A549 (cell line): ENCODE results near the gene EPS8L3. TPM values are rescaled to one million over a fixed set of nuclear protein-coding genes. Genes with fewer than 3 reads are reported as not detected.

Experiments used
- ATAC-seq, 2 experiments: fragments of 200-7000 bp in 1 of 2; fragments of >200 bp in 1 of 2; cut with Nextera tagmentation in 1 of 2; cut with Tn5 transposase in 1 of 2; 3 replicates each; pipeline versions ENCODE4 v1.8.0 to v1.9.1; 2018 to 2020; ENCODE audit warnings: mild to moderate bottlenecking in 1 of 2, moderate library complexity in 1 of 2
- CTCF ChIA-PET: fragments of 300-600 bp; sonication (Branson Sonifier 250); formaldehyde crosslinking; extraction: SDS; loops from one replicate; lab custom pipeline; 2021; ENCODE audit warnings: antibody characterized with exemption, inconsistent platforms; lab: Yijun Ruan, JAX
- POLR2A ChIA-PET: fragments of 350-600 bp; formaldehyde crosslinking; extraction: SDS; loops from one replicate; lab custom pipeline; 2021; ENCODE audit warnings: antibody characterized with exemption, inconsistent platforms; lab: Yijun Ruan, JAX
- DNase-seq, 2 experiments: peaks; one replicate each; pipeline versions ENCODE4 v3.0.0 to v3.0.0-alpha.2; 2011 to 2016; ENCODE audit warnings: low read depth in 1 of 2, low spot score in 1 of 2
- FAIRE-seq: peaks from 2 replicates; lab custom pipeline; 2011; peaks lifted over from hg19 to GRCh38; lab: Jason Lieb, UNC
- H3K27ac ChIP-seq, 2 experiments: fragments of >200 bp; sonication (Bioruptor Twin); formaldehyde crosslinking; 3 replicates each; pipeline ENCODE4 v1.5.1; 2016 to 2017
- H3K4me1 ChIP-seq: fragments of >200 bp; sonication (Bioruptor Twin); formaldehyde crosslinking; 3 replicates; pipeline ENCODE4 v1.6.1; 2016
- H3K4me2 ChIP-seq: fragments of >200 bp; sonication (Bioruptor Twin); formaldehyde crosslinking; 3 replicates; pipeline ENCODE4 v1.6.1; 2016
- H3K4me3 ChIP-seq: fragments of >200 bp; sonication (Bioruptor Twin); formaldehyde crosslinking; 3 replicates; pipeline ENCODE4 v1.5.1; 2016
- H3K9me3 ChIP-seq: fragments of >200 bp; sonication (Bioruptor Twin); formaldehyde crosslinking; 3 replicates; pipeline ENCODE4 v1.6.1; 2016
- CHD4 ChIP-seq: fragments of 200-600 bp; sonication (generic); IDR thresholded peaks from 2 replicates; pipeline ENCODE4 v1.6.1; 2016; ENCODE audit warnings: antibody characterized with exemption, mild to moderate bottlenecking, borderline replicate concordance
- EHMT2 ChIP-seq: fragments of 200-600 bp; sonication (generic); IDR thresholded peaks from 2 replicates; pipeline ENCODE4 v1.6.1; 2016; ENCODE audit warnings: antibody characterized with exemption, low read depth, mild to moderate bottlenecking, moderate library complexity
- FOSL2 ChIP-seq, 2 experiments: fragments of 450-650 bp in 1 of 2; fragments of >200 bp in 1 of 2; sonication (Bioruptor Twin) in 1 of 2; formaldehyde crosslinking; IDR thresholded peaks; 2 replicates each; pipeline versions ENCODE4 v1.5.0 to v1.6.1; 2016 to 2020; ENCODE audit warnings: mild to moderate bottlenecking in 1 of 2, moderate library complexity in 1 of 2
- FOXS1 ChIP-seq: fragments of 250-450 bp; sonication (Bioruptor Pico); IDR thresholded peaks from 2 replicates; pipeline ENCODE4 v1.5.0; 2020; ENCODE audit warnings: mild to moderate bottlenecking, moderate library complexity
- HEYL ChIP-seq: fragments of 250-450 bp; sonication (Bioruptor Pico); IDR thresholded peaks from 2 replicates; pipeline ENCODE4 v1.8.0; 2021; ENCODE audit warnings: mild to moderate bottlenecking, moderate library complexity
- HOXB13 ChIP-seq: fragments of 250-450 bp; sonication (Bioruptor Pico); IDR thresholded peaks from 2 replicates; pipeline ENCODE4 v1.5.0; 2020; ENCODE audit warnings: low read depth, mild to moderate bottlenecking, moderate library complexity
- HOXB5 ChIP-seq: fragments of 250-450 bp; sonication (Bioruptor Pico); IDR thresholded peaks from 2 replicates; pipeline ENCODE4 v1.5.0; 2020; ENCODE audit warnings: mild to moderate bottlenecking, moderate library complexity
- JUNB ChIP-seq: fragments of >200 bp; sonication (Bioruptor Twin); formaldehyde crosslinking; IDR thresholded peaks from 2 replicates; pipeline ENCODE4 v1.6.1; 2016
- MAFK ChIP-seq: fragments of 450-650 bp; IDR thresholded peaks from 2 replicates; pipeline ENCODE4 v1.6.1; 2014; ENCODE audit not compliant: partially characterized antibody
- MAZ ChIP-seq: fragments of 150-350 bp; IDR thresholded peaks from 2 replicates; pipeline ENCODE4 v1.6.1; 2014; ENCODE audit warnings: antibody characterized with exemption, low read depth, low read length, borderline replicate concordance
- MYC ChIP-seq: IDR thresholded peaks from 2 replicates; pipeline ENCODE4 v1.6.1; 2012; ENCODE audit warnings: mild to moderate bottlenecking, inconsistent platforms, low read length, improper control_type of control experiment, borderline replicate concordance
- NPAS2 ChIP-seq: fragments of 250-450 bp; sonication (Bioruptor Pico); IDR thresholded peaks from 2 replicates; pipeline ENCODE4 v1.8.0; 2022; ENCODE audit warnings: mild to moderate bottlenecking, moderate library complexity, borderline replicate concordance
- POLR2A ChIP-seq: IDR thresholded peaks from 2 replicates; pipeline ENCODE4 v1.6.1; 2012; ENCODE audit warnings: mild to moderate bottlenecking, low read length
- POLR2AphosphoS2 ChIP-seq: conservative IDR thresholded peaks from 2 replicates; pipeline ENCODE4 v1.6.1; 2012; ENCODE audit warnings: low read length, improper control_type of control experiment, inconsistent platforms
- RARB ChIP-seq: fragments of 250-450 bp; sonication (Bioruptor Pico); IDR thresholded peaks from 2 replicates; pipeline ENCODE4 v1.8.0; 2021; ENCODE audit warnings: mild to moderate bottlenecking, moderate library complexity
- RFX5 ChIP-seq: fragments of 450-650 bp; IDR thresholded peaks from 2 replicates; pipeline ENCODE4 v1.7.1; 2014; ENCODE audit warnings: antibody characterized with exemption, mild to moderate bottlenecking, moderate library complexity
- SMC3 ChIP-seq: fragments of >200 bp; sonication (Bioruptor Twin); formaldehyde crosslinking; IDR thresholded peaks from 3 replicates; pipeline ENCODE4 v1.6.1; 2018; ENCODE audit warnings: inconsistent platforms
- SREBF2 ChIP-seq: fragments of 450-650 bp; IDR thresholded peaks from 2 replicates; pipeline ENCODE4 v1.6.1; 2014; ENCODE audit warnings: mild to moderate bottlenecking, moderate library complexity
- TFCP2L1 ChIP-seq: fragments of 250-450 bp; sonication (Bioruptor Pico); IDR thresholded peaks from 2 replicates; pipeline ENCODE4 v1.5.0; 2021; ENCODE audit warnings: mild to moderate bottlenecking
- TP53 ChIP-seq: fragments of 250-450 bp; sonication (Bioruptor Pico); IDR thresholded peaks from 2 replicates; pipeline ENCODE4 v1.5.0; 2021; ENCODE audit warnings: mild to moderate bottlenecking, moderate library complexity
- ZNF302 ChIP-seq: fragments of 250-450 bp; sonication (Bioruptor Pico); IDR thresholded peaks from 2 replicates; pipeline ENCODE4 v1.9.0; 2021; ENCODE audit warnings: inconsistent platforms, mild to moderate bottlenecking, moderate library complexity
- ZSCAN20 ChIP-seq: fragments of 250-450 bp; sonication (Bioruptor Pico); IDR thresholded peaks from 2 replicates; pipeline ENCODE4 v1.8.0; 2022; ENCODE audit warnings: mild to moderate bottlenecking, moderate library complexity
- WGBS: methylation state at CpG from one replicate; pipeline ENCODE4 v1.1.6; 2017; ENCODE audit errors: missing lambda C conversion rate; 5-methylcytosine and 5-hydroxymethylcytosine counted together
- polyA plus RNA-seq, 4 experiments: library from polyadenylated mRNA; depleted of rRNA in 3 of 4; stranded (reverse); fragments of >200 nt; fragmentation: RNase III in 1 of 4; extraction: RNeasy Plus Mini Kit Qiagen cat#74134 plus additional on column Dnase treatment in 1 of 4; gene quantifications; 2 replicates in 3 of 4; 3 replicates in 1 of 4; pipeline ENCODE4 v1.2.3, GENCODE V29; 2011 to 2017
- TF ChIP-seq, protein P1 (sequence below): IDR thresholded peaks from 2 replicates; pipeline ENCODE4 v1.6.1; 2012
- TF ChIP-seq, protein P2 (sequence below): fragments of 150-350 bp; IDR thresholded peaks from 2 replicates; pipeline ENCODE4 v1.6.1; 2014; ENCODE audit warnings: low read depth, mild to moderate bottlenecking, low read length
- TF ChIP-seq, protein P3 (sequence below): IDR thresholded peaks from 2 replicates; pipeline ENCODE4 v1.6.1; 2012; ENCODE audit warnings: low read depth, borderline replicate concordance
- TF ChIP-seq, protein P4 (sequence below): fragments of 250-450 bp; sonication (Bioruptor Pico); IDR thresholded peaks from 2 replicates; pipeline ENCODE4 v1.5.0; 2020; ENCODE audit warnings: low read depth, mild to moderate bottlenecking, moderate library complexity
- TF ChIP-seq, protein P5 (sequence below): fragments of 250-450 bp; sonication (Bioruptor Pico); IDR thresholded peaks from 2 replicates; pipeline ENCODE4 v1.5.0; 2021; ENCODE audit warnings: mild to moderate bottlenecking, moderate library complexity, borderline replicate concordance

EPS8L3 gene
- polyA plus RNA-seq, 2 of the 4 experiments (the other 2 are of a cell fraction): 3.3 to 5.1 TPM

DNA sequence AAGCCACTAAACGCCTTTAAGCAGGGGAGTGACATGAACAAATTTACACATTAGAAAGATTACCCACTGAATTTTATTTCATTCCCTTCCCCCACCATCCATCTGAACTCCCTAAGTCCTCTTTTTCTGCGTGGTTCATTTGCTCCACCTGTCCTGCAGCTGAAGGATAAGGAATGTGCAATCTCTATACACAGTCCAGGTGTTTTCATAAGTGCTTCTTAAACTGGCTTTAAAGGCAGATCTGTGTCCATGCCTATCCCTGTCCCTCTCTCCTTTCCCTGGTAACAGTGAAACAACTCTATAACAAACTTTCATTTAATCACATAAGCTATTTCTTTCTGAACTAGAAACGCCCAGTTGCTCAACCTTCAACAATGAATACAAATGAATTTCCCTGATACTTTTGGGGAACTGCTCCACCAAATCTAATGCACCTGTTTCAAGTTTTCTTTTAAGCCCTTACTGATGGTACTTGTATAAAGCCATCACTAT, 31.3 kb downstream of the EPS8L3 start:
- TF ChIP-seq, protein P1, sequence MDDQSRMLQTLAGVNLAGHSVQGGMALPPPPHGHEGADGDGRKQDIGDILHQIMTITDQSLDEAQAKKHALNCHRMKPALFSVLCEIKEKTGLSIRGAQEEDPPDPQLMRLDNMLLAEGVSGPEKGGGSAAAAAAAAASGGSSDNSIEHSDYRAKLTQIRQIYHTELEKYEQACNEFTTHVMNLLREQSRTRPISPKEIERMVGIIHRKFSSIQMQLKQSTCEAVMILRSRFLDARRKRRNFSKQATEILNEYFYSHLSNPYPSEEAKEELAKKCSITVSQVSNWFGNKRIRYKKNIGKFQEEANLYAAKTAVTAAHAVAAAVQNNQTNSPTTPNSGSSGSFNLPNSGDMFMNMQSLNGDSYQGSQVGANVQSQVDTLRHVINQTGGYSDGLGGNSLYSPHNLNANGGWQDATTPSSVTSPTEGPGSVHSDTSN: no peak
- no peak for TF ChIP-seq RFX5
- no peak for TF ChIP-seq TP53
- no peak for TF ChIP-seq TFCP2L1 (CRISPR knock-in tag)
- TF ChIP-seq, protein P2, sequence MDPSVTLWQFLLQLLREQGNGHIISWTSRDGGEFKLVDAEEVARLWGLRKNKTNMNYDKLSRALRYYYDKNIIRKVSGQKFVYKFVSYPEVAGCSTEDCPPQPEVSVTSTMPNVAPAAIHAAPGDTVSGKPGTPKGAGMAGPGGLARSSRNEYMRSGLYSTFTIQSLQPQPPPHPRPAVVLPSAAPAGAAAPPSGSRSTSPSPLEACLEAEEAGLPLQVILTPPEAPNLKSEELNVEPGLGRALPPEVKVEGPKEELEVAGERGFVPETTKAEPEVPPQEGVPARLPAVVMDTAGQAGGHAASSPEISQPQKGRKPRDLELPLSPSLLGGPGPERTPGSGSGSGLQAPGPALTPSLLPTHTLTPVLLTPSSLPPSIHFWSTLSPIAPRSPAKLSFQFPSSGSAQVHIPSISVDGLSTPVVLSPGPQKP: no peak
- TF ChIP-seq, protein P3, sequence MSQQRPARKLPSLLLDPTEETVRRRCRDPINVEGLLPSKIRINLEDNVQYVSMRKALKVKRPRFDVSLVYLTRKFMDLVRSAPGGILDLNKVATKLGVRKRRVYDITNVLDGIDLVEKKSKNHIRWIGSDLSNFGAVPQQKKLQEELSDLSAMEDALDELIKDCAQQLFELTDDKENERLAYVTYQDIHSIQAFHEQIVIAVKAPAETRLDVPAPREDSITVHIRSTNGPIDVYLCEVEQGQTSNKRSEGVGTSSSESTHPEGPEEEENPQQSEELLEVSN: no peak
- no peak for TF ChIP-seq JUNB
- TF ChIP-seq, protein P4, sequence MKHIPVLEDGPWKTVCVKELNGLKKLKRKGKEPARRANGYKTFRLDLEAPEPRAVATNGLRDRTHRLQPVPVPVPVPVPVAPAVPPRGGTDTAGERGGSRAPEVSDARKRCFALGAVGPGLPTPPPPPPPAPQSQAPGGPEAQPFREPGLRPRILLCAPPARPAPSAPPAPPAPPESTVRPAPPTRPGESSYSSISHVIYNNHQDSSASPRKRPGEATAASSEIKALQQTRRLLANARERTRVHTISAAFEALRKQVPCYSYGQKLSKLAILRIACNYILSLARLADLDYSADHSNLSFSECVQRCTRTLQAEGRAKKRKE (CRISPR knock-in tag): no peak
- no peak for TF ChIP-seq FOXS1 (CRISPR knock-in tag)
- TF ChIP-seq SMC3: no peak
- no peak for TF ChIP-seq MYC
- TF ChIP-seq POLR2AphosphoS2: no peak
- TF ChIP-seq HOXB13 (CRISPR knock-in tag): no peak
- no peak for TF ChIP-seq HEYL (CRISPR knock-in tag)
- TF ChIP-seq NPAS2: no peak
- TF ChIP-seq SREBF2: no peak
- no peak for TF ChIP-seq RARB
- H3K4me1 ChIP-seq: peaks cover 6% of the 10 kb centered on the region; the same call in 1 of the 3 replicates
- 50% methylated on average over 3 of the region's 3 CpGs for WGBS
- FAIRE-seq (no peak), DNase-seq (no peak), ATAC-seq (no peak)
- POLR2A ChIA-PET: no interaction called here
- no peak overlapping the region for H3K4me2 ChIP-seq
- no peak overlapping the region for H3K27ac ChIP-seq
- no peak overlapping the region for H3K4me3 ChIP-seq
- no peaks in the 10 kb centered on the region for H3K9me3 ChIP-seq
- CTCF ChIA-PET: interaction anchor here (0.8 kb wide), 1 partner anchor 252 kb away, joined by 3 read pairs; the partner anchor contains the start of gene AHCYL1

DNA sequence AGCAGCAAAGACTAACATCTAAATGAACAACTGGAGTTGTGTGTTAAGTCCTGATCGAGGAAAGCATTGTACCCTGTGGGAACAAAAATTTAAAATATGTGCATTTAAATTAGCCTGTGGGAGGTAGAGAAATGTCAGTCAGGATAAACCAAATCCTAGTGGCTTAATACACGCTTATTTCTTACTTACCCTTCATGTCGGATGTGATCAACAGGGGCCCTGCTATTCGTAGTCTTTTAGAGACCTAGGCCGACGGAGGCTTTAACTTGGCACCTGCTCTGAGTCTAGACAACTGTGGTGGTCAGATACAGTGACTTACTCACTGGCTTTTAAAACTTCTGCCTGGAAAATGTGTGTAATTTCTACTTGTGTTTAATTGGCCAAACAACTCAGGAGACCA, 33.1 kb downstream of the EPS8L3 start:
- H3K27ac ChIP-seq: no peak overlapping the region
- TF ChIP-seq RFX5: no peak
- no peak for TF ChIP-seq POLR2A
- no peak for TF ChIP-seq MAFK
- TF ChIP-seq NPAS2: no peak
- no peak for TF ChIP-seq EHMT2
- no peak for TF ChIP-seq HOXB5 (CRISPR knock-in tag)
- TF ChIP-seq MAZ: no peak
- TF ChIP-seq ZSCAN20 (CRISPR knock-in tag): no peak
- TF ChIP-seq, protein P2: no peak
- TF ChIP-seq, protein P1: no peak
- TF ChIP-seq POLR2AphosphoS2: no peak
- TF ChIP-seq, protein P5, sequence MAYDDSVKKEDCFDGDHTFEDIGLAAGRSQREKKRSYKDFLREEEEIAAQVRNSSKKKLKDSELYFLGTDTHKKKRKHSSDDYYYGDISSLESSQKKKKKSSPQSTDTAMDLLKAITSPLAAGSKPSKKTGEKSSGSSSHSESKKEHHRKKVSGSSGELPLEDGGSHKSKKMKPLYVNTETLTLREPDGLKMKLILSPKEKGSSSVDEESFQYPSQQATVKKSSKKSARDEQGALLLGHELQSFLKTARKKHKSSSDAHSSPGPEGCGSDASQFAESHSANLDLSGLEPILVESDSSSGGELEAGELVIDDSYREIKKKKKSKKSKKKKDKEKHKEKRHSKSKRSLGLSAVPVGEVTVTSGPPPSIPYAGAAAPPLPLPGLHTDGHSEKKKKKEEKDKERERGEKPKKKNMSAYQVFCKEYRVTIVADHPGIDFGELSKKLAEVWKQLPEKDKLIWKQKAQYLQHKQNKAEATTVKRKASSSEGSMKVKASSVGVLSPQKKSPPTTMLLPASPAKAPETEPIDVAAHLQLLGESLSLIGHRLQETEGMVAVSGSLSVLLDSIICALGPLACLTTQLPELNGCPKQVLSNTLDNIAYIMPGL (CRISPR knock-in tag): no peak
- no peak for TF ChIP-seq SMC3
- TF ChIP-seq RARB: no peak
- TF ChIP-seq JUNB: no peak
- TF ChIP-seq CHD4: no peak
- no peak for TF ChIP-seq FOSL2 (IDR thresholded peaks at IDR 0.05)
- TF ChIP-seq FOSL2 (CRISPR knock-in tag; IDR thresholded peaks at IDR 0.05): no peak
- TF ChIP-seq ZNF302: no peak
- H3K9me3 ChIP-seq: no peaks in the 10 kb centered on the region
- ATAC-seq (no peak), FAIRE-seq (no peak), DNase-seq (no peak)
- CTCF ChIA-PET: no interaction called here
- POLR2A ChIA-PET: no interaction called here
- WGBS: 90% methylated on average over 6 of the region's 6 CpGs
- no peak overlapping the region for H3K4me3 ChIP-seq
- H3K4me2 ChIP-seq: no peak overlapping the region
- peaks cover 6% of the 10 kb centered on the region; the same call in 1 of the 3 replicates for H3K4me1 ChIP-seq
